IMR-90 (cell line): Measurements from ENCODE around the gene ATG7. TPM values are rescaled to one million over a fixed set of nuclear protein-coding genes. Genes with fewer than 3 reads are reported as not detected.

ENCODE experiments used
- ATAC-seq: fragments of 200-7000 bp; cut with Tn5 transposase; 2 replicates; pipeline ENCODE4 v1.9.1; 2020; ENCODE audit warnings: low read depth, mild to moderate bottlenecking, moderate library complexity
- BruUV-seq: library from RNA; stranded (reverse); fragments of 400-500 nt; replicated peaks from 2 replicates; lab custom pipeline; 2021; lab: Mats Ljungman, UMichigan
- CTCF ChIA-PET: fragments of 300-600 bp; formaldehyde crosslinking; extraction: SDS; loops from one replicate; lab custom pipeline; 2021; ENCODE audit warnings: antibody characterized with exemption; lab: Yijun Ruan, JAX
- POLR2A ChIA-PET: fragments of 300-600 bp; sonication (Branson Sonifier 250); formaldehyde crosslinking; loops from one replicate; lab custom pipeline; 2022; ENCODE audit warnings: antibody characterized with exemption; ENCODE audit not compliant: unreplicated experiment; lab: Charles Lee
- DNase-seq: peaks from one replicate; pipeline ENCODE4 v3.0.0; 2013
- H2AFZ ChIP-seq: replicated peaks from 2 replicates; pipeline ENCODE3; 2013; ENCODE audit warnings: low read length, mild to moderate bottlenecking; ENCODE audit not compliant: poor library complexity
- H2AK5ac ChIP-seq: 2 replicates; pipeline ENCODE4 v1.6.1; 2013; ENCODE audit warnings: low read depth, low read length, inconsistent platforms
- H2AK9ac ChIP-seq: replicated peaks from 2 replicates; pipeline ENCODE3; 2013; ENCODE audit warnings: mild to moderate bottlenecking, low read depth, low read length, moderate library complexity; ENCODE audit not compliant: poor library complexity
- H2BK120ac ChIP-seq: 2 replicates; pipeline ENCODE4 v1.6.1; 2013; ENCODE audit warnings: low read depth, low read length, inconsistent platforms
- H2BK15ac ChIP-seq: 3 replicates; pipeline ENCODE4 v1.6.1; 2013; ENCODE audit warnings: low read depth, low read length, inconsistent platforms
- H2BK20ac ChIP-seq: 2 replicates; pipeline ENCODE4 v1.6.1; 2013; ENCODE audit warnings: low read depth, mild to moderate bottlenecking, inconsistent platforms, low read length, moderate library complexity
- H2BK5ac ChIP-seq: 2 replicates; pipeline ENCODE4 v1.6.1; 2013; ENCODE audit warnings: mild to moderate bottlenecking, low read depth, low read length, inconsistent platforms; ENCODE audit not compliant: poor library complexity, severe bottlenecking
- H3K14ac ChIP-seq: replicated peaks from 2 replicates; pipeline ENCODE4 v1.6.1; 2013; ENCODE audit warnings: low read depth, low read length, inconsistent platforms
- H3K18ac ChIP-seq: 2 replicates; pipeline ENCODE4 v1.6.1; 2013; ENCODE audit warnings: low read depth, low read length, control low read depth
- H3K23ac ChIP-seq: 2 replicates; pipeline ENCODE4 v1.6.1; 2013; ENCODE audit warnings: low read depth, low read length, inconsistent platforms
- H3K27ac ChIP-seq: 2 replicates; pipeline ENCODE4 v1.5.1; 2013; ENCODE audit warnings: mild to moderate bottlenecking, control low read depth, low read length; ENCODE audit not compliant: insufficient read depth
- H3K27me3 ChIP-seq: 2 replicates; pipeline ENCODE4 v1.6.1; 2013; ENCODE audit warnings: low read length; ENCODE audit not compliant: control insufficient read depth, insufficient read depth
- H3K36me3 ChIP-seq: 2 replicates; pipeline ENCODE4 v1.6.1; 2013; ENCODE audit warnings: low read length, mixed read lengths; ENCODE audit not compliant: control insufficient read depth, insufficient read depth
- H3K4ac ChIP-seq: 2 replicates; pipeline ENCODE4 v1.6.1; 2013; ENCODE audit warnings: low read depth, low read length, inconsistent platforms
- H3K4me1 ChIP-seq: 2 replicates; pipeline ENCODE4 v1.6.1; 2013; ENCODE audit warnings: low read length, mixed read lengths; ENCODE audit not compliant: control insufficient read depth, insufficient read depth
- H3K4me2 ChIP-seq: 2 replicates; pipeline ENCODE4 v1.6.1; 2013; ENCODE audit warnings: low read depth, mild to moderate bottlenecking, control low read depth, low read length, moderate library complexity
- H3K4me3 ChIP-seq: 2 replicates; pipeline ENCODE4 v1.5.1; 2013; ENCODE audit warnings: low read depth, mild to moderate bottlenecking, control low read depth, low read length, moderate library complexity; ENCODE audit not compliant: insufficient read depth
- H3K56ac ChIP-seq: 2 replicates; pipeline ENCODE4 v1.6.1; 2013; ENCODE audit warnings: low read length, inconsistent platforms; ENCODE audit not compliant: insufficient read depth; ENCODE audit errors: extremely low read depth
- H3K79me1 ChIP-seq, 2 experiments: 2 replicates each; pipeline ENCODE4 v1.6.1; 2013; ENCODE audit warnings: low read length in 2 of 2, inconsistent platforms in 1 of 2, low read depth in 1 of 2
- H3K9ac ChIP-seq: 2 replicates; pipeline ENCODE4 v1.6.1; 2013; ENCODE audit warnings: low read depth, low read length, control low read depth
- H3K9me1 ChIP-seq: 2 replicates; pipeline ENCODE4 v1.6.1; 2013; ENCODE audit warnings: low read length, inconsistent platforms; ENCODE audit not compliant: insufficient read depth
- H3K9me3 ChIP-seq: 2 replicates; pipeline ENCODE4 v1.6.1; 2013; ENCODE audit warnings: low read length; ENCODE audit not compliant: control insufficient read depth, insufficient read depth
- H4K20me1 ChIP-seq: 2 replicates; pipeline ENCODE4 v1.6.1; 2013; ENCODE audit warnings: low read length, inconsistent platforms; ENCODE audit not compliant: insufficient read depth
- H4K5ac ChIP-seq: 2 replicates; pipeline ENCODE4 v1.6.1; 2013; ENCODE audit warnings: mild to moderate bottlenecking, low read depth, low read length, control low read depth
- H4K8ac ChIP-seq, 2 experiments: 2 replicates each; pipeline ENCODE4 v1.6.1; 2013; ENCODE audit warnings: low read depth in 2 of 2, low read length in 2 of 2, control low read depth in 1 of 2, inconsistent platforms in 1 of 2
- H4K91ac ChIP-seq: 2 replicates; pipeline ENCODE4 v1.6.1; 2013; ENCODE audit warnings: low read depth, low read length, inconsistent platforms; ENCODE audit not compliant: insufficient read depth
- BHLHE40 ChIP-seq: fragments of 150-350 bp; IDR thresholded peaks from 2 replicates; pipeline ENCODE4 v1.6.1; 2016; ENCODE audit warnings: mild to moderate bottlenecking, low read depth, low read length
- CEBPB ChIP-seq: IDR thresholded peaks from 2 replicates; pipeline ENCODE4 v1.6.1; 2012; ENCODE audit warnings: low read depth, low read length, improper control_type of control experiment
- CHD1 ChIP-seq: IDR thresholded peaks from 2 replicates; pipeline ENCODE4 v1.6.1; 2012; ENCODE audit warnings: low read depth, low read length, improper control_type of control experiment
- CTCF ChIP-seq: conservative IDR thresholded peaks from 2 replicates; pipeline ENCODE4 v1.5.1; 2012; ENCODE audit warnings: mild to moderate bottlenecking, low read depth, low read length, improper control_type of control experiment
- FOS ChIP-seq: fragments of 150-350 bp; IDR thresholded peaks from 2 replicates; pipeline ENCODE4 v1.6.1; 2016; ENCODE audit warnings: low read depth, low read length
- MAFK ChIP-seq: IDR thresholded peaks from 2 replicates; pipeline ENCODE4 v1.6.1; 2012; ENCODE audit warnings: low read depth, low read length, improper control_type of control experiment
- MAZ ChIP-seq: IDR thresholded peaks from 2 replicates; pipeline ENCODE4 v1.6.1; 2012; ENCODE audit warnings: low read depth, mild to moderate bottlenecking, low read length, improper control_type of control experiment, moderate library complexity, borderline replicate concordance
- NFE2L2 ChIP-seq: fragments of 150-350 bp; IDR thresholded peaks from 2 replicates; pipeline ENCODE4 v1.6.1; 2016; ENCODE audit warnings: low read depth, mild to moderate bottlenecking, low read length
- POLR2A ChIP-seq: IDR thresholded peaks from 2 replicates; pipeline ENCODE4 v1.6.1; 2012; ENCODE audit warnings: mild to moderate bottlenecking, low read depth, low read length
- RAD21 ChIP-seq: IDR thresholded peaks from 2 replicates; pipeline ENCODE4 v1.6.1; 2012; ENCODE audit warnings: low read length, improper control_type of control experiment
- RCOR1 ChIP-seq: IDR thresholded peaks from 2 replicates; pipeline ENCODE4 v1.6.1; 2012; ENCODE audit warnings: mild to moderate bottlenecking, low read length, improper control_type of control experiment; ENCODE audit not compliant: insufficient replicate concordance
- RFX5 ChIP-seq: IDR thresholded peaks from 2 replicates; pipeline ENCODE4 v1.8.0; 2012; ENCODE audit warnings: low read depth, mild to moderate bottlenecking, low read length, moderate library complexity
- SMC3 ChIP-seq: fragments of 150-350 bp; IDR thresholded peaks from 2 replicates; pipeline ENCODE4 v1.6.1; 2016; ENCODE audit warnings: low read depth, mild to moderate bottlenecking, antibody characterized with exemption, low read length, moderate library complexity
- USF2 ChIP-seq: fragments of 150-350 bp; IDR thresholded peaks from 2 replicates; pipeline ENCODE4 v1.6.1; 2017; ENCODE audit warnings: mild to moderate bottlenecking, antibody characterized with exemption, low read length, low read depth
- WGBS, 2 experiments: methylation state at CpG; one replicate each; pipeline versions ENCODE4 v1.1.5 to v1.1.7; 2013; ENCODE audit warnings: missing lambda C conversion rate in 2 of 2; ENCODE audit not compliant: insufficient read length in 1 of 2; ENCODE audit errors: extremely low coverage in 2 of 2; 5-methylcytosine and 5-hydroxymethylcytosine counted together
- dilution Hi-C: fragments of 300-500 bp; cut with HindIII; formaldehyde crosslinking; loops from one replicate; pipeline ENCODE4 v1.14.3; 2018; ENCODE audit warnings: low sequenced_read_pairs; ENCODE audit not compliant: unreplicated experiment
- in situ Hi-C: fragments of 300-500 bp; cut with MboI; formaldehyde crosslinking; loops from 3 replicates; pipeline ENCODE4 v1.14.3; 2019; ENCODE audit warnings: low sequenced_read_pairs, inconsistent platforms, mixed read lengths
- intact Hi-C: fragments of 100-400 bp; cut with micrococcal nuclease; formaldehyde crosslinking; loops from 2 replicates; pipeline ENCODE4 v1.10.0; 2022
- polyA plus RNA-seq, 3 experiments: library from polyadenylated mRNA; depleted of rRNA; stranded (reverse); fragments of >200 nt; gene quantifications; 2 replicates each; pipeline ENCODE4 v1.2.3, GENCODE V29; 2012; ENCODE audit warnings: low replicate concordance in 1 of 3
- total RNA-seq: library from RNA; depleted of rRNA; stranded (reverse); fragments of >200 nt; gene quantifications from 2 replicates; pipeline ENCODE4 v1.2.3, GENCODE V29; 2012
- TF ChIP-seq, protein P1 (sequence below): fragments of 150-350 bp; IDR thresholded peaks from 2 replicates; pipeline ENCODE4 v1.6.1; 2016; ENCODE audit warnings: low read depth, mild to moderate bottlenecking, low read length, moderate library complexity, borderline replicate concordance

ATG7 gene
- total and polyA plus RNA-seq, 2 of the 4 experiments (the other 2 are of a cell fraction) = 15.6 to 51.4 TPM

GRCh38 chr3:11415099-11415498 lies 142.9 kb downstream of the ATG7 start:
- DNase-seq = no peak
- in situ Hi-C loops = no loop called here

More at GRCh38 chr3:11415099-11415498, 142.9 kb downstream of the ATG7 start:
- no peak overlapping the region for H2BK120ac ChIP-seq
- POLR2A ChIA-PET = no interaction called here
- no peak overlapping the region for H3K23ac ChIP-seq
- H3K4me2 ChIP-seq = no peak overlapping the region
- H3K27me3 ChIP-seq = no peaks in the 10 kb centered on the region
- H3K36me3 ChIP-seq = no peaks in the 10 kb centered on the region
- ATAC-seq = no peak
- H3K27ac ChIP-seq = no peak overlapping the region
- H2AFZ ChIP-seq = no peak overlapping the region
- no peaks in the 10 kb centered on the region for H4K20me1 ChIP-seq
- H3K4me3 ChIP-seq = no peak overlapping the region
- H3K14ac ChIP-seq = no peak overlapping the region
- dilution Hi-C loops (no loop called here), intact Hi-C loops (no loop called here)
- H3K56ac ChIP-seq = no peak overlapping the region
- H3K9me3 ChIP-seq = no peaks in the 10 kb centered on the region
- peaks cover 11 to 13% of the 10 kb centered on the region in 2 experiments; a peak in 3 of 4 replicates for H3K79me1 ChIP-seq
- no CpG with 5 or more reads among the region's 1 CpG for WGBS, 2 experiments
- no peaks in the 10 kb centered on the region for H3K4me1 ChIP-seq
- no peak overlapping the region for H4K8ac ChIP-seq
- no peak overlapping the region for H2AK5ac ChIP-seq
- no peak overlapping the region for H4K5ac ChIP-seq
- no peak overlapping the region for H2BK20ac ChIP-seq
- no peak overlapping the region for H2BK15ac ChIP-seq
- H2BK5ac ChIP-seq = no peak overlapping the region
- TF ChIP-seq MAFK (no peak), RFX5 (no peak), CHD1 (no peak), MAZ (no peak), SMC3 (no peak), RCOR1 (no peak), BHLHE40 (no peak), CEBPB (no peak), USF2 (no peak), FOS (no peak), NFE2L2 (no peak), RAD21 (no peak), POLR2A (no peak), CTCF (no peak)
- TF ChIP-seq, protein P1, sequence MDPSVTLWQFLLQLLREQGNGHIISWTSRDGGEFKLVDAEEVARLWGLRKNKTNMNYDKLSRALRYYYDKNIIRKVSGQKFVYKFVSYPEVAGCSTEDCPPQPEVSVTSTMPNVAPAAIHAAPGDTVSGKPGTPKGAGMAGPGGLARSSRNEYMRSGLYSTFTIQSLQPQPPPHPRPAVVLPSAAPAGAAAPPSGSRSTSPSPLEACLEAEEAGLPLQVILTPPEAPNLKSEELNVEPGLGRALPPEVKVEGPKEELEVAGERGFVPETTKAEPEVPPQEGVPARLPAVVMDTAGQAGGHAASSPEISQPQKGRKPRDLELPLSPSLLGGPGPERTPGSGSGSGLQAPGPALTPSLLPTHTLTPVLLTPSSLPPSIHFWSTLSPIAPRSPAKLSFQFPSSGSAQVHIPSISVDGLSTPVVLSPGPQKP = no peak
- no peak overlapping the region for H3K18ac ChIP-seq
- H4K91ac ChIP-seq = no peak overlapping the region
- no TSS peak for BruUV-seq
- CTCF ChIA-PET = interaction anchor here (0.6 kb wide), 1 partner anchor 12 kb away, joined by 4 read pairs; no protein-coding TSS in a partner anchor
- no peak overlapping the region for H3K9ac ChIP-seq
- no peak overlapping the region for H2AK9ac ChIP-seq
- H3K4ac ChIP-seq = no peak overlapping the region
- H3K9me1 ChIP-seq = no peaks in the 10 kb centered on the region
